Calu3 (cell line): Measurements from ENCODE around the gene PPL. TPM values are rescaled to one million over a fixed set of nuclear protein-coding genes. Genes with fewer than 3 reads are reported as not detected.
"Not testable (repeated sequence)": the region's sequence is repeated elsewhere in the genome, so short reads cannot be mapped to it uniquely, and the experiment has no call there.

Experiments used
- BruUV-seq: library from RNA; stranded (reverse); fragments of 400-500 nt; replicated peaks from 2 replicates; lab custom pipeline; 2021; lab: Mats Ljungman, UMichigan
- CTCF ChIA-PET: fragments of 300-600 bp; sonication (Branson Sonifier 250); formaldehyde crosslinking; loops from one replicate; lab custom pipeline; 2022; ENCODE audit warnings: antibody characterized with exemption; lab: Charles Lee
- DNase-seq: peaks from one replicate; pipeline ENCODE4 v3.0.0; 2022
- H3K27ac Mint-ChIP-seq: one replicate; pipeline ENCODE4 v1.8.0; 2022; ENCODE audit warnings: mixed read lengths; ENCODE audit not compliant: unreplicated experiment
- H3K27me3 Mint-ChIP-seq: one replicate; pipeline ENCODE4 v1.8.0; 2022; ENCODE audit warnings: mixed read lengths; ENCODE audit not compliant: unreplicated experiment
- H3K36me3 Mint-ChIP-seq: one replicate; pipeline ENCODE4 v1.8.0; 2022; ENCODE audit warnings: mild to moderate bottlenecking, moderate library complexity, mixed read lengths; ENCODE audit not compliant: insufficient read depth, unreplicated experiment
- H3K4me1 Mint-ChIP-seq: one replicate; pipeline ENCODE4 v1.8.0; 2022; ENCODE audit warnings: mild to moderate bottlenecking, low read depth, mixed read lengths; ENCODE audit not compliant: unreplicated experiment
- H3K4me3 Mint-ChIP-seq: one replicate; pipeline ENCODE4 v1.8.0; 2022; ENCODE audit warnings: mild to moderate bottlenecking, low read depth, moderate library complexity, mixed read lengths; ENCODE audit not compliant: unreplicated experiment
- H3K9me3 Mint-ChIP-seq: one replicate; pipeline ENCODE4 v1.8.0; 2022; ENCODE audit warnings: low read depth, mixed read lengths; ENCODE audit not compliant: unreplicated experiment
- intact Hi-C: fragments of 100-400 bp; cut with micrococcal nuclease; formaldehyde crosslinking; loops from one replicate; pipeline ENCODE4 v1.10.0; 2022; ENCODE audit not compliant: unreplicated experiment
- total RNA-seq: library from RNA; stranded (reverse); gene quantifications from 2 replicates; pipeline ENCODE4 v1.2.3, GENCODE V29; 2022
- TF ChIP-seq, protein P1 (sequence below): fragments of 200-600 bp; IDR thresholded peaks from one replicate; pipeline ENCODE4 v1.8.0; 2022; ENCODE audit warnings: antibody characterized with exemption; ENCODE audit not compliant: unreplicated experiment

PPL gene
- total RNA-seq, 1 experiment from 2014 or later, result 75.0 TPM

DNA sequence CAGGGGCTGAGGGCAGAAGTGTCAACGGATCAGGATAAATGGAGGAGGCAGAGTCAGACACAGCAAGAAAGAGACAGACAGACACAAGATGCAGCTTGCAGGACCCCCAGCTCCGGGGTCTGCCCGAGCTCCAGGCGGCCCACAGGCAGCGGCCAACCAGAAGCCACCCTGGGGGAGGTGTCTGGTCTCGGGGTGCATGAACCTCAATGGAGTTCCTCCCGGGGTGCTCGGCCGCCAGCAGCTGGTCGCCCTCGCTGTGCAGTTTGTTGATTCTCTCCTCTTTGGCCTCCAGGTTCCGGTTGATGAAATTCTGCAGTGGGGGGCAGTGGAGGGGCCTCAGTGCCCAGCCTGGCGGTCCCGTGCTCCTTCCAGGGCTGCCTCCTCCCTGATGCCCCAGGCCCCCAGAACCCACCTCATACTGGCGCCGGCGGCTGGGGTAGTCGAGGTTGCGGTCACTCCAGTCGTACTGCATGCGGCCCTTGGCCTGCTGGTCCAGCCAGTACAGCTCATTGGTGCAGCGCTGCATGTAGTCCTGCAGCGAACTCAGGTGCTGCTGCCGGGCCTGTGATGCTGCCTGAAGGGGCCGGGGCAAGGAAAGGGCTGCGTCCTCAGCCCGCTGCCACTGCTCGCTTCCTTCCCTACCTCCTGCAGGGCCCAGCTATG lies 38.0 kb downstream of the PPL start:
- intact Hi-C loops, result no loop called here
- H3K27ac Mint-ChIP-seq, result peak overlapping the region; percentile 7
- CTCF ChIA-PET, result no interaction called here

GRCh38 chr16:4897328-4897727 lies 39.6 kb downstream of the PPL start:
- no TSS peak for BruUV-seq
- H3K36me3 Mint-ChIP-seq, result peaks cover 66% of the 10 kb centered on the region
- CTCF ChIA-PET, result interaction anchor here (0.7 kb wide), 1 partner anchor 1315 kb away, joined by 4 read pairs; no protein-coding TSS in a partner anchor
- H3K27me3 Mint-ChIP-seq, result no peaks in the 10 kb centered on the region
- intact Hi-C loops, result no loop called here
- H3K4me1 Mint-ChIP-seq, result no peaks in the 10 kb centered on the region
- H3K4me3 Mint-ChIP-seq, result no peak overlapping the region
- TF ChIP-seq, protein P1, sequence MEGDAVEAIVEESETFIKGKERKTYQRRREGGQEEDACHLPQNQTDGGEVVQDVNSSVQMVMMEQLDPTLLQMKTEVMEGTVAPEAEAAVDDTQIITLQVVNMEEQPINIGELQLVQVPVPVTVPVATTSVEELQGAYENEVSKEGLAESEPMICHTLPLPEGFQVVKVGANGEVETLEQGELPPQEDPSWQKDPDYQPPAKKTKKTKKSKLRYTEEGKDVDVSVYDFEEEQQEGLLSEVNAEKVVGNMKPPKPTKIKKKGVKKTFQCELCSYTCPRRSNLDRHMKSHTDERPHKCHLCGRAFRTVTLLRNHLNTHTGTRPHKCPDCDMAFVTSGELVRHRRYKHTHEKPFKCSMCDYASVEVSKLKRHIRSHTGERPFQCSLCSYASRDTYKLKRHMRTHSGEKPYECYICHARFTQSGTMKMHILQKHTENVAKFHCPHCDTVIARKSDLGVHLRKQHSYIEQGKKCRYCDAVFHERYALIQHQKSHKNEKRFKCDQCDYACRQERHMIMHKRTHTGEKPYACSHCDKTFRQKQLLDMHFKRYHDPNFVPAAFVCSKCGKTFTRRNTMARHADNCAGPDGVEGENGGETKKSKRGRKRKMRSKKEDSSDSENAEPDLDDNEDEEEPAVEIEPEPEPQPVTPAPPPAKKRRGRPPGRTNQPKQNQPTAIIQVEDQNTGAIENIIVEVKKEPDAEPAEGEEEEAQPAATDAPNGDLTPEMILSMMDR, result no peak
- no peak for DNase-seq
- H3K27ac Mint-ChIP-seq, result no peak overlapping the region
- no peaks in the 10 kb centered on the region for H3K9me3 Mint-ChIP-seq

More for the DNA sequence above, 38.0 kb downstream of the PPL start:
- H3K4me3 Mint-ChIP-seq, result no peak overlapping the region
- H3K9me3 Mint-ChIP-seq, result no peaks in the 10 kb centered on the region
- no peak for DNase-seq
- no TSS peak for BruUV-seq
- peaks cover 70% of the 10 kb centered on the region for H3K36me3 Mint-ChIP-seq
- H3K27me3 Mint-ChIP-seq, result no peaks in the 10 kb centered on the region
- no peaks in the 10 kb centered on the region for H3K4me1 Mint-ChIP-seq
- TF ChIP-seq, protein P1, result no peak

- peaks cover 67% of the 10 kb centered on the region for H3K36me3 Mint-ChIP-seq
- CTCF ChIA-PET, result interaction anchor here (0.7 kb wide), 1 partner anchor 1316 kb away, joined by 4 read pairs; no protein-coding TSS in a partner anchor
- H3K27me3 Mint-ChIP-seq, DNase-seq, H3K4me1 Mint-ChIP-seq, H3K27ac Mint-ChIP-seq, H3K9me3 Mint-ChIP-seq, intact Hi-C loops, BruUV-seq, H3K4me3 Mint-ChIP-seq: not testable (repeated sequence)
These were observed 40.2 kb downstream of the PPL start for GRCh38 chr16:4896761-4897160.

GRCh38 chr16:4895366-4895765 lies 41.6 kb downstream of the PPL start:
- TF ChIP-seq, protein P1, result no peak
- intact Hi-C loops, result no loop called here

More at GRCh38 chr16:4895366-4895765, 41.6 kb downstream of the PPL start:
- Mint-ChIP-seq H3K9me3 (no peaks in the 10 kb centered on the region), H3K4me1 (no peaks in the 10 kb centered on the region), H3K27ac (peak overlapping the region; percentile 58), H3K27me3 (no peaks in the 10 kb centered on the region), H3K36me3 (peaks cover 77% of the 10 kb centered on the region), H3K4me3 (no peak overlapping the region)
- CTCF ChIA-PET, result interaction anchor here (1.1 kb wide), 1 partner anchor 61 kb away, joined by 3 read pairs; no protein-coding TSS in a partner anchor
- BruUV-seq, result no TSS peak
- no peak for DNase-seq
